GM23338 (cell line): ENCODE measurements around the gene PADI1. TPM values are rescaled to one million over a fixed set of nuclear protein-coding genes. Genes with fewer than 3 reads are reported as not detected.

Experiments
- ATAC-seq: fragments of 200-7000 bp; cut with Tn5 transposase; 3 replicates; pipeline ENCODE4 v1.9.1; 2020
- DNase-seq: peaks from one replicate; pipeline ENCODE4 v3.0.0-alpha.2; 2015; ENCODE audit warnings: low spot score
- H2AFZ ChIP-seq: fragments of 200-600 bp; sonication (generic); 2 replicates; pipeline ENCODE4 v1.8.0; 2016; ENCODE audit warnings: antibody characterized with exemption, mild to moderate bottlenecking, moderate library complexity
- H3F3A ChIP-seq: fragments of 200-600 bp; sonication (generic); replicated peaks from 2 replicates; pipeline ENCODE4 v1.8.0; 2017; ENCODE audit warnings: antibody characterized with exemption, mixed run types, low read depth
- H3K27ac ChIP-seq: fragments of 200-600 bp; sonication (generic); 2 replicates; pipeline ENCODE4 v1.6.1; 2016; ENCODE audit warnings: low read depth
- H3K27me3 ChIP-seq: fragments of 200-600 bp; sonication (generic); 2 replicates; pipeline ENCODE4 v1.8.0; 2016; ENCODE audit warnings: mild to moderate bottlenecking, mixed run types, moderate library complexity; ENCODE audit not compliant: insufficient read depth
- H3K36me3 ChIP-seq: fragments of 200-600 bp; sonication (generic); 2 replicates; pipeline ENCODE4 v1.8.0; 2016; ENCODE audit warnings: mild to moderate bottlenecking; ENCODE audit not compliant: insufficient read depth
- H3K4me1 ChIP-seq: fragments of 200-600 bp; sonication (generic); 2 replicates; pipeline ENCODE4 v1.8.0; 2016; ENCODE audit warnings: mild to moderate bottlenecking, moderate library complexity; ENCODE audit not compliant: insufficient read depth
- H3K4me2 ChIP-seq: fragments of 200-600 bp; sonication (generic); 2 replicates; pipeline ENCODE4 v1.7.1; 2017; ENCODE audit warnings: mixed run types
- H3K4me3 ChIP-seq: fragments of 200-600 bp; sonication (generic); 2 replicates; pipeline ENCODE4 v1.6.1; 2016; ENCODE audit warnings: mixed run types
- H3K79me2 ChIP-seq: fragments of 200-600 bp; sonication (generic); replicated peaks from 2 replicates; pipeline ENCODE4 v1.8.0; 2017; ENCODE audit warnings: mild to moderate bottlenecking; ENCODE audit not compliant: insufficient read depth
- H3K9me2 ChIP-seq: fragments of 200-600 bp; sonication (generic); 2 replicates; pipeline ENCODE4 v1.8.0; 2017; ENCODE audit not compliant: insufficient read depth
- H4K20me1 ChIP-seq: fragments of 200-600 bp; sonication (generic); replicated peaks from 2 replicates; pipeline ENCODE4 v1.8.0; 2017; ENCODE audit warnings: mild to moderate bottlenecking; ENCODE audit not compliant: insufficient read depth
- H3K27ac Mint-ChIP-seq: 2 replicates; pipeline ENCODE4 v1.8.0; 2020; ENCODE audit warnings: inconsistent platforms, mild to moderate bottlenecking, moderate library complexity, mixed read lengths
- H3K27me3 Mint-ChIP-seq: 3 replicates; pipeline ENCODE4 v1.8.0; 2022; ENCODE audit warnings: low read depth, mild to moderate bottlenecking, moderate library complexity, mixed read lengths, inconsistent platforms; ENCODE audit not compliant: insufficient read depth, poor library complexity
- H3K36me3 Mint-ChIP-seq: 3 replicates; pipeline ENCODE4 v1.8.0; 2021; ENCODE audit warnings: low read depth, mild to moderate bottlenecking, inconsistent platforms, moderate library complexity, mixed read lengths
- H3K4me1 Mint-ChIP-seq: 3 replicates; pipeline ENCODE4 v1.8.0; 2020; ENCODE audit warnings: mild to moderate bottlenecking, inconsistent platforms, mixed read lengths
- H3K4me3 Mint-ChIP-seq: 3 replicates; pipeline ENCODE4 v1.8.0; 2021; ENCODE audit warnings: moderate library complexity, mild to moderate bottlenecking, inconsistent platforms, mixed read lengths
- H3K9me3 Mint-ChIP-seq: 3 replicates; pipeline ENCODE4 v1.8.0; 2020; ENCODE audit warnings: moderate library complexity, mild to moderate bottlenecking, inconsistent platforms, mixed read lengths
- CREB1 ChIP-seq: fragments of 250-450 bp; sonication (Bioruptor Pico); IDR thresholded peaks from 2 replicates; pipeline ENCODE4 v1.5.0; 2020; ENCODE audit warnings: low read depth, mild to moderate bottlenecking, moderate library complexity
- ETS1 ChIP-seq: IDR thresholded peaks from 2 replicates; pipeline ENCODE4 v1.6.1; 2016; ENCODE audit warnings: antibody characterized with exemption
- EZH2phosphoT487 ChIP-seq: fragments of 200-600 bp; sonication (generic); IDR thresholded peaks from one replicate; pipeline ENCODE4 v1.8.1; 2018; ENCODE audit warnings: antibody characterized with exemption; ENCODE audit not compliant: unreplicated experiment
- POLR2AphosphoS5 ChIP-seq: IDR thresholded peaks from 2 replicates; pipeline ENCODE4 v1.6.1; 2016; ENCODE audit warnings: antibody characterized with exemption, low read depth
- REST ChIP-seq: IDR thresholded peaks from one replicate; pipeline ENCODE4 v1.6.1; 2018; ENCODE audit warnings: antibody characterized with exemption; ENCODE audit not compliant: unreplicated experiment
- STAT1 ChIP-seq: IDR thresholded peaks from one replicate; pipeline ENCODE4 v1.6.1; 2016; ENCODE audit warnings: antibody characterized with exemption; ENCODE audit not compliant: unreplicated experiment
- ZNF331 ChIP-seq: fragments of 250-450 bp; sonication (Bioruptor Pico); IDR thresholded peaks from 2 replicates; pipeline ENCODE4 v1.5.0; 2020; ENCODE audit warnings: low read depth, mild to moderate bottlenecking, moderate library complexity
- polyA plus RNA-seq: library from polyadenylated mRNA; unstranded; fragments of >200 nt; fragmentation: Nextera tagmentation; extraction: Ambion mirVana; gene quantifications from 2 replicates; pipeline ENCODE4 v1.2.1, GENCODE V29; 2016
- total RNA-seq: library from RNA; depleted of rRNA; stranded (reverse); fragments of >200 nt; shearing (Covaris generic); gene quantifications from 2 replicates; pipeline ENCODE4 v1.2.3, GENCODE V29; 2014
- TF ChIP-seq, protein P1 (sequence below): fragments of 250-450 bp; sonication (Bioruptor Pico); IDR thresholded peaks from 2 replicates; pipeline ENCODE4 v1.5.0; 2020; ENCODE audit warnings: mild to moderate bottlenecking, moderate library complexity

Gene PADI1
- total and polyA plus RNA-seq, 2 experiments from 2014 or later = 0.26 to 0.28 TPM

GRCh38 chr1:17177651-17178050 lies 27.3 kb upstream of the PADI1 start (continued):
- TF ChIP-seq EZH2phosphoT487 (no peak), ZNF331 (no peak), REST (no peak)

GRCh38 chr1:17181781-17182464 lies 23.0 kb upstream of the PADI1 start:
- no peak overlapping the region for H3K4me3 Mint-ChIP-seq
- Histone ChIP-seq H3K36me3 (no peaks in the 10 kb centered on the region), H3F3A (no peaks in the 10 kb centered on the region), H3K79me2 (no peaks in the 10 kb centered on the region), H2AFZ (no peak overlapping the region), H4K20me1 (no peaks in the 10 kb centered on the region), H3K4me3 (no peak overlapping the region), H3K27ac (no peak overlapping the region), H3K4me2 (no peak overlapping the region), H3K9me2 (no peaks in the 10 kb centered on the region), H3K4me1 (peaks cover 4% of the 10 kb centered on the region), H3K27me3 (no peaks in the 10 kb centered on the region)
- H3K36me3 Mint-ChIP-seq = no peaks in the 10 kb centered on the region
- no peak overlapping the region for H3K27ac Mint-ChIP-seq
- H3K27me3 Mint-ChIP-seq = peaks cover 3% of the 10 kb centered on the region
- H3K9me3 Mint-ChIP-seq = no peaks in the 10 kb centered on the region
- ATAC-seq (peak; percentile 50), DNase-seq (peak; percentile 36)
- peaks cover 4% of the 10 kb centered on the region; the same call in 2 of the 3 replicates for H3K4me1 Mint-ChIP-seq
- TF ChIP-seq ETS1 (no peak), EZH2phosphoT487 (no peak), POLR2AphosphoS5 (no peak), REST (no peak), STAT1 (no peak), CREB1 (CRISPR knock-in tag) (no peak)
- TF ChIP-seq, protein P1, sequence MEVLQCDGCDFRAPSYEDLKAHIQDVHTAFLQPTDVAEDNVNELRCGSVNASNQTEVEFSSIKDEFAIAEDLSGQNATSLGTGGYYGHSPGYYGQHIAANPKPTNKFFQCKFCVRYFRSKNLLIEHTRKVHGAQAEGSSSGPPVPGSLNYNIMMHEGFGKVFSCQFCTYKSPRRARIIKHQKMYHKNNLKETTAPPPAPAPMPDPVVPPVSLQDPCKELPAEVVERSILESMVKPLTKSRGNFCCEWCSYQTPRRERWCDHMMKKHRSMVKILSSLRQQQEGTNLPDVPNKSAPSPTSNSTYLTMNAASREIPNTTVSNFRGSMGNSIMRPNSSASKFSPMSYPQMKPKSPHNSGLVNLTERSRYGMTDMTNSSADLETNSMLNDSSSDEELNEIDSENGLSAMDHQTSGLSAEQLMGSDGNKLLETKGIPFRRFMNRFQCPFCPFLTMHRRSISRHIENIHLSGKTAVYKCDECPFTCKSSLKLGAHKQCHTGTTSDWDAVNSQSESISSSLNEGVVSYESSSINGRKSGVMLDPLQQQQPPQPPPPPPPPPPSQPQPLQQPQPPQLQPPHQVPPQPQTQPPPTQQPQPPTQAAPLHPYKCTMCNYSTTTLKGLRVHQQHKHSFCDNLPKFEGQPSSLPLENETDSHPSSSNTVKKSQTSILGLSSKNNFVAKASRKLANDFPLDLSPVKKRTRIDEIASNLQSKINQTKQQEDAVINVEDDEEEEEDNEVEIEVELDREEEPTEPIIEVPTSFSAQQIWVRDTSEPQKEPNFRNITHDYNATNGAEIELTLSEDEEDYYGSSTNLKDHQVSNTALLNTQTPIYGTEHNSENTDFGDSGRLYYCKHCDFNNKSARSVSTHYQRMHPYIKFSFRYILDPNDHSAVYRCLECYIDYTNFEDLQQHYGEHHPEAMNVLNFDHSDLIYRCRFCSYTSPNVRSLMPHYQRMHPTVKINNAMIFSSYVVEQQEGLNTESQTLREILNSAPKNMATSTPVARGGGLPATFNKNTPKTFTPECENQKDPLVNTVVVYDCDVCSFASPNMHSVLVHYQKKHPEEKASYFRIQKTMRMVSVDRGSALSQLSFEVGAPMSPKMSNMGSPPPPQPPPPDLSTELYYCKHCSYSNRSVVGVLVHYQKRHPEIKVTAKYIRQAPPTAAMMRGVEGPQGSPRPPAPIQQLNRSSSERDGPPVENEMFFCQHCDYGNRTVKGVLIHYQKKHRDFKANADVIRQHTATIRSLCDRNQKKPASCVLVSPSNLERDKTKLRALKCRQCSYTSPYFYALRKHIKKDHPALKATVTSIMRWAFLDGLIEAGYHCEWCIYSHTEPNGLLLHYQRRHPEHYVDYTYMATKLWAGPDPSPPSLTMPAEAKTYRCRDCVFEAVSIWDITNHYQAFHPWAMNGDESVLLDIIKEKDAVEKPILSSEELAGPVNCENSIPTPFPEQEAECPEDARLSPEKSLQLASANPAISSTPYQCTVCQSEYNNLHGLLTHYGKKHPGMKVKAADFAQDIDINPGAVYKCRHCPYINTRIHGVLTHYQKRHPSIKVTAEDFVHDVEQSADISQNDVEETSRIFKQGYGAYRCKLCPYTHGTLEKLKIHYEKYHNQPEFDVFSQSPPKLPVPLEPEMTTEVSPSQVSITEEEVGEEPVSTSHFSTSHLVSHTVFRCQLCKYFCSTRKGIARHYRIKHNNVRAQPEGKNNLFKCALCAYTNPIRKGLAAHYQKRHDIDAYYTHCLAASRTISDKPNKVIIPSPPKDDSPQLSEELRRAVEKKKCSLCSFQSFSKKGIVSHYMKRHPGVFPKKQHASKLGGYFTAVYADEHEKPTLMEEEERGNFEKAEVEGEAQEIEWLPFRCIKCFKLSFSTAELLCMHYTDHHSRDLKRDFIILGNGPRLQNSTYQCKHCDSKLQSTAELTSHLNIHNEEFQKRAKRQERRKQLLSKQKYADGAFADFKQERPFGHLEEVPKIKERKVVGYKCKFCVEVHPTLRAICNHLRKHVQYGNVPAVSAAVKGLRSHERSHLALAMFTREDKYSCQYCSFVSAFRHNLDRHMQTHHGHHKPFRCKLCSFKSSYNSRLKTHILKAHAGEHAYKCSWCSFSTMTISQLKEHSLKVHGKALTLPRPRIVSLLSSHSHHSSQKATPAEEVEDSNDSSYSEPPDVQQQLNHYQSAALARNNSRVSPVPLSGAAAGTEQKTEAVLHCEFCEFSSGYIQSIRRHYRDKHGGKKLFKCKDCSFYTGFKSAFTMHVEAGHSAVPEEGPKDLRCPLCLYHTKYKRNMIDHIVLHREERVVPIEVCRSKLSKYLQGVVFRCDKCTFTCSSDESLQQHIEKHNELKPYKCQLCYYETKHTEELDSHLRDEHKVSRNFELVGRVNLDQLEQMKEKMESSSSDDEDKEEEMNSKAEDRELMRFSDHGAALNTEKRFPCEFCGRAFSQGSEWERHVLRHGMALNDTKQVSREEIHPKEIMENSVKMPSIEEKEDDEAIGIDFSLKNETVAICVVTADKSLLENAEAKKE = no peak
